Astrocyte of the spinal cord (primary cell): ENCODE measurements around the gene EXOC6.

ENCODE experiments used
- DNase-seq: peaks from one replicate; pipeline ENCODE4 v3.0.0; 2011; ENCODE audit warnings: low read depth, low spot score
- H3K4me3 ChIP-seq: 2 replicates; pipeline ENCODE4 v1.5.1; 2011; ENCODE audit warnings: low read depth, mild to moderate bottlenecking, low read length, moderate library complexity
- in situ Hi-C: cut with HindIII; loops from 2 replicates; pipeline ENCODE4 v1.10.0; 2017; ENCODE audit warnings: low sequenced_read_pairs
- TF ChIP-seq, protein P1 (sequence below): IDR thresholded peaks from 2 replicates; pipeline ENCODE4 v1.5.1; 2012; ENCODE audit warnings: low read depth, mild to moderate bottlenecking, low read length, inconsistent platforms

The EXOC6 gene

GRCh38 chr10:93054486-93054885, 206.2 kb downstream of the EXOC6 start:
- in situ Hi-C loops = no loop called here
- no peak for DNase-seq
- no peak overlapping the region for H3K4me3 ChIP-seq
- TF ChIP-seq, protein P1, sequence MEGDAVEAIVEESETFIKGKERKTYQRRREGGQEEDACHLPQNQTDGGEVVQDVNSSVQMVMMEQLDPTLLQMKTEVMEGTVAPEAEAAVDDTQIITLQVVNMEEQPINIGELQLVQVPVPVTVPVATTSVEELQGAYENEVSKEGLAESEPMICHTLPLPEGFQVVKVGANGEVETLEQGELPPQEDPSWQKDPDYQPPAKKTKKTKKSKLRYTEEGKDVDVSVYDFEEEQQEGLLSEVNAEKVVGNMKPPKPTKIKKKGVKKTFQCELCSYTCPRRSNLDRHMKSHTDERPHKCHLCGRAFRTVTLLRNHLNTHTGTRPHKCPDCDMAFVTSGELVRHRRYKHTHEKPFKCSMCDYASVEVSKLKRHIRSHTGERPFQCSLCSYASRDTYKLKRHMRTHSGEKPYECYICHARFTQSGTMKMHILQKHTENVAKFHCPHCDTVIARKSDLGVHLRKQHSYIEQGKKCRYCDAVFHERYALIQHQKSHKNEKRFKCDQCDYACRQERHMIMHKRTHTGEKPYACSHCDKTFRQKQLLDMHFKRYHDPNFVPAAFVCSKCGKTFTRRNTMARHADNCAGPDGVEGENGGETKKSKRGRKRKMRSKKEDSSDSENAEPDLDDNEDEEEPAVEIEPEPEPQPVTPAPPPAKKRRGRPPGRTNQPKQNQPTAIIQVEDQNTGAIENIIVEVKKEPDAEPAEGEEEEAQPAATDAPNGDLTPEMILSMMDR = no peak

GRCh38 chr10:93058139-93058538, 209.8 kb downstream of the EXOC6 start:
- in situ Hi-C loops = no loop called here
- no peak for DNase-seq
- H3K4me3 ChIP-seq = no peak overlapping the region
- TF ChIP-seq, protein P1 = no peak

DNA sequence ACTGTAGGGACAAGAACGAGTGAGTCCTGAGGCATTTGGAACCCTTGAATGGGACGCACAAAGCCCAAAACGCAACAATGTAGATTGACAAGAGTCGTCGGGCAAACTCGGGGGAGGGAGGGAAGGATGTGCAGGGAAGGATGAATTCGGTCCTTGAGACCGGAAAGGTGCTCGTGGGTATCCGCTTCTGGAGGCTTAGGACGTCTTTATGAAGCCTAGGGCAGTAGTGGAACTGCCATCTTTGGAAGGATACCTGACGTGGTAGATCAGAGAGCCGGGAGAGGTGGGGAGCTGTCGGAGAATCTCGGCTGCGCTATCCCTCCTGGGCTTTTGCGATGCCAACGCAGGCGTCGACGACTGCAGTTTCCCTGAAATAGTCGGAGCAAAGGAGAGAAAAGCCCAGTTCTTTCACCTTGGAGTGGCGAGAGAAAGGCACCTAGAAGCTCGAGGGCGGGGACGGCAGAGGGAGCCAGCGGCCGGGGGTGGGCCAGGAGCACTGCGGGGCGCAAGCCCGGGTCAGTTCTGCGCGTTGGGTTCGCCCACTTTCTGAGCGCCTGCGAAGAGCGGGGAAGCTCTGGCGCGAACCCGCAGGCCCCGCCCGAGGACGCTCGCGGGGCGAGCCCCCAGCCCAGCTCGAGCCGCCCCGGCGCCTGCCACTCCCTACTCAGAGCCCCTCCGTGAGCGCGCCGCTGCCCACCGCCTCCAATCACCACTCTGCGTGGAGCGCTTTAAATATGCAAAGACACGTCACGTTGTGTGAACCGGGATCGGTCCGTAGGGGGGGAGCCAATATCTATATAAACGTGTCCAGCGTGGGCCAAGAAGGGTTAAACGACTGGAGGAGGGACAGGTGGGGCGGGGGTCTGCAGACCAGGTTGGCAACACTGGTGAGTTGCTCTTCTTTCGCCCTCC, 211.9 kb downstream of the EXOC6 start, which contains the start of gene CYP26C1:
TSS of gene CYP26C1 (plus strand) at position 824 of the 912 bp plus-strand sequence. CDS start 466 bp downstream, outside the sequence.
- TF ChIP-seq, protein P1 = no peak
- no peak for DNase-seq
- H3K4me3 ChIP-seq = no peak within 1 kb of the TSS
- in situ Hi-C loops = no loop called here

- in situ Hi-C loops = no loop called here
- no peak for DNase-seq
- no peak overlapping the region for H3K4me3 ChIP-seq
- TF ChIP-seq, protein P1 = no peak
These were observed 212.7 kb downstream of the EXOC6 start for GRCh38 chr10:93060887-93061593.

- no peak overlapping the region for H3K4me3 ChIP-seq
- in situ Hi-C loops = no loop called here
- TF ChIP-seq, protein P1 = no peak
- DNase-seq = no peak
These were observed 213.5 kb downstream of the EXOC6 start for GRCh38 chr10:93061594-93062513.
